Measurements from ENCODE around the gene PPP2R2B.

PPP2R2B gene

GRCh38 chr5:146884066-146884626 is 5.6 kb upstream of the PPP2R2B start:
- no peak for DNase-seq

- DNase-seq, result no peak
Measured at GRCh38 chr5:146883511-146883910, 5.0 kb upstream of the PPP2R2B start.

GRCh38 chr5:146880966-146881365 is 2.4 kb upstream of the PPP2R2B start:
- DNase-seq, result no peak

GRCh38 chr5:146877783-146878475 is 628 bp downstream of the PPP2R2B start:
- no peak for DNase-seq

- no peak for DNase-seq
Measured at GRCh38 chr5:146877178-146877681, 1.3 kb downstream of the PPP2R2B start.

GRCh38 chr5:146873186-146873917 is 5.2 kb downstream of the PPP2R2B start:
- no peak for DNase-seq

- no peak for DNase-seq
Measured at GRCh38 chr5:146872188-146872587, 6.4 kb downstream of the PPP2R2B start.

- no peak for DNase-seq
Measured at GRCh38 chr5:146867996-146868708, 10.4 kb downstream of the PPP2R2B start.

- DNase-seq, result no peak
Measured at GRCh38 chr5:146866263-146866662, 12.3 kb downstream of the PPP2R2B start.

GRCh38 chr5:146862641-146863040 is 15.9 kb downstream of the PPP2R2B start:
- DNase-seq, result no peak

- DNase-seq, result no peak
Measured at GRCh38 chr5:146860213-146860893, 18.2 kb downstream of the PPP2R2B start.

GRCh38 chr5:146852089-146852488 is 26.5 kb downstream of the PPP2R2B start:
- no peak for DNase-seq

GRCh38 chr5:146851133-146851532 is 27.4 kb downstream of the PPP2R2B start:
- no peak for DNase-seq

GRCh38 chr5:146849694-146850303 is 28.8 kb downstream of the PPP2R2B start:
- DNase-seq, result no peak

- DNase-seq, result no peak
Measured at GRCh38 chr5:146848133-146848532, 30.4 kb downstream of the PPP2R2B start.

GRCh38 chr5:146840016-146840415 is 38.5 kb downstream of the PPP2R2B start:
- no peak for DNase-seq

- DNase-seq, result no peak
Measured at GRCh38 chr5:146836226-146836842, 42.2 kb downstream of the PPP2R2B start.

GRCh38 chr5:146832985-146833732 is 45.4 kb downstream of the PPP2R2B start:
- DNase-seq, result no peak

- no peak for DNase-seq
Measured at GRCh38 chr5:146828385-146828784, 50.2 kb downstream of the PPP2R2B start.

GRCh38 chr5:146827901-146828300 is 50.7 kb downstream of the PPP2R2B start:
- no peak for DNase-seq

GRCh38 chr5:146825033-146825432 is 53.5 kb downstream of the PPP2R2B start:
- no peak for DNase-seq
